ENCODE data around the gene CADPS.

DNA sequence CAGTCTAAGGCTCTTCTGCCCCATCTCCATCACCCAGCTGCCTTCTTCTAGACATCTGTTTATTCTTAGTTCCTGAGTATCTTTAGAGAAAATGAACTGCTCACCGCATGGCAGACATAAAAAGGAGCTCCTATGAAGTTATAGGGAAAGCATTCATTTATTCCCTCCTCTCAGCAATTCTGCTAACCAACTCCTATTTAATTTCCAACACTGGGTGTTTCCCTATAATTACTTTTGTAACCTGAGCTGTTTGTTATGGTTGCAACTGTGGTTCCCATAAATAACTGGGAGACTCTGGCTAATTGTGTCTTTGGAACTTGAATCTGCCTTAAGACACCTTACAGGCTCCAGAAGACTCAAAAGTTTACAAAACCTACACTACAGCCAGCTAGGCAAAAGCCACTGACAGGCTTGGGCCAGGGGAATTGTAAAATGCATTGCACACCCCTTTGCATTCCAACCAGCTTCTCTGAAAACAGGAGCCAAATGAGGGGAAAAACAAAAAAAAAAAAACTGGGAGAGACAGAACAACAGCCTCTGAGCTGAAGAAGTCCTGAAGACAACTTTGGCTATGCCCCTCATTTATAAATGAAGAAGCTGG, 270.4 kb downstream of the CADPS start:
- TF ChIP-seq, protein P1, sequence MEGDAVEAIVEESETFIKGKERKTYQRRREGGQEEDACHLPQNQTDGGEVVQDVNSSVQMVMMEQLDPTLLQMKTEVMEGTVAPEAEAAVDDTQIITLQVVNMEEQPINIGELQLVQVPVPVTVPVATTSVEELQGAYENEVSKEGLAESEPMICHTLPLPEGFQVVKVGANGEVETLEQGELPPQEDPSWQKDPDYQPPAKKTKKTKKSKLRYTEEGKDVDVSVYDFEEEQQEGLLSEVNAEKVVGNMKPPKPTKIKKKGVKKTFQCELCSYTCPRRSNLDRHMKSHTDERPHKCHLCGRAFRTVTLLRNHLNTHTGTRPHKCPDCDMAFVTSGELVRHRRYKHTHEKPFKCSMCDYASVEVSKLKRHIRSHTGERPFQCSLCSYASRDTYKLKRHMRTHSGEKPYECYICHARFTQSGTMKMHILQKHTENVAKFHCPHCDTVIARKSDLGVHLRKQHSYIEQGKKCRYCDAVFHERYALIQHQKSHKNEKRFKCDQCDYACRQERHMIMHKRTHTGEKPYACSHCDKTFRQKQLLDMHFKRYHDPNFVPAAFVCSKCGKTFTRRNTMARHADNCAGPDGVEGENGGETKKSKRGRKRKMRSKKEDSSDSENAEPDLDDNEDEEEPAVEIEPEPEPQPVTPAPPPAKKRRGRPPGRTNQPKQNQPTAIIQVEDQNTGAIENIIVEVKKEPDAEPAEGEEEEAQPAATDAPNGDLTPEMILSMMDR (IDR thresholded peaks at IDR 0.05), result no peak
- TF ChIP-seq POLR2AphosphoS5 (IDR thresholded peaks at IDR 0.05; ENCODE audit: low read depth, low read length) (no peak), TCF7L2 (IDR thresholded peaks at IDR 0.05; ENCODE audit: low read depth, low read length) (no peak), SIN3A (IDR thresholded peaks at IDR 0.05; ENCODE audit: borderline replicate concordance, insufficient read depth, low read depth, low read length) (no peak)
- TF ChIP-seq, protein P2, sequence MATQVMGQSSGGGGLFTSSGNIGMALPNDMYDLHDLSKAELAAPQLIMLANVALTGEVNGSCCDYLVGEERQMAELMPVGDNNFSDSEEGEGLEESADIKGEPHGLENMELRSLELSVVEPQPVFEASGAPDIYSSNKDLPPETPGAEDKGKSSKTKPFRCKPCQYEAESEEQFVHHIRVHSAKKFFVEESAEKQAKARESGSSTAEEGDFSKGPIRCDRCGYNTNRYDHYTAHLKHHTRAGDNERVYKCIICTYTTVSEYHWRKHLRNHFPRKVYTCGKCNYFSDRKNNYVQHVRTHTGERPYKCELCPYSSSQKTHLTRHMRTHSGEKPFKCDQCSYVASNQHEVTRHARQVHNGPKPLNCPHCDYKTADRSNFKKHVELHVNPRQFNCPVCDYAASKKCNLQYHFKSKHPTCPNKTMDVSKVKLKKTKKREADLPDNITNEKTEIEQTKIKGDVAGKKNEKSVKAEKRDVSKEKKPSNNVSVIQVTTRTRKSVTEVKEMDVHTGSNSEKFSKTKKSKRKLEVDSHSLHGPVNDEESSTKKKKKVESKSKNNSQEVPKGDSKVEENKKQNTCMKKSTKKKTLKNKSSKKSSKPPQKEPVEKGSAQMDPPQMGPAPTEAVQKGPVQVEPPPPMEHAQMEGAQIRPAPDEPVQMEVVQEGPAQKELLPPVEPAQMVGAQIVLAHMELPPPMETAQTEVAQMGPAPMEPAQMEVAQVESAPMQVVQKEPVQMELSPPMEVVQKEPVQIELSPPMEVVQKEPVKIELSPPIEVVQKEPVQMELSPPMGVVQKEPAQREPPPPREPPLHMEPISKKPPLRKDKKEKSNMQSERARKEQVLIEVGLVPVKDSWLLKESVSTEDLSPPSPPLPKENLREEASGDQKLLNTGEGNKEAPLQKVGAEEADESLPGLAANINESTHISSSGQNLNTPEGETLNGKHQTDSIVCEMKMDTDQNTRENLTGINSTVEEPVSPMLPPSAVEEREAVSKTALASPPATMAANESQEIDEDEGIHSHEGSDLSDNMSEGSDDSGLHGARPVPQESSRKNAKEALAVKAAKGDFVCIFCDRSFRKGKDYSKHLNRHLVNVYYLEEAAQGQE (IDR thresholded peaks at IDR 0.05; ENCODE audit: insufficient read depth in 1 of 2, low read depth in 2 of 2, low read length in 1 of 2), result no peak
